Bronchial epithelial cell (primary cell): Measurements from ENCODE around the gene MYO5A. TPM values are rescaled to one million over a fixed set of nuclear protein-coding genes. Genes with fewer than 3 reads are reported as not detected.

Source experiments
- DNase-seq: peaks from one replicate; pipeline ENCODE4 v3.0.0-alpha.2; 2010; ENCODE audit warnings: low read depth
- FAIRE-seq: peaks from 2 replicates; lab custom pipeline; 2011; peaks lifted over from hg19 to GRCh38; lab: Jason Lieb, UNC
- H3K27me3 ChIP-seq: 2 replicates; pipeline ENCODE4 v1.5.1; 2011; ENCODE audit warnings: low read length; ENCODE audit not compliant: control insufficient read depth, insufficient read depth
- H3K36me3 ChIP-seq: 2 replicates; pipeline ENCODE4 v1.5.1; 2011; ENCODE audit warnings: low read length; ENCODE audit not compliant: control insufficient read depth, insufficient read depth
- H3K4me3 ChIP-seq: 2 replicates; pipeline ENCODE4 v1.5.1; 2011; ENCODE audit warnings: mild to moderate bottlenecking, low read depth, low read length, control low read depth
- total RNA-seq: library from RNA; depleted of rRNA; stranded (reverse); fragments of >200 nt; gene quantifications from 2 replicates; pipeline ENCODE4 v1.2.1, GENCODE V29; 2014
- TF ChIP-seq, protein P1 (sequence below): IDR thresholded peaks from 2 replicates; pipeline ENCODE4 v1.5.1; 2011; ENCODE audit warnings: mild to moderate bottlenecking, moderate library complexity, low read length, control low read depth, inconsistent platforms; ENCODE audit not compliant: insufficient read depth, severe bottlenecking

MYO5A gene
- total RNA-seq, 1 donor from 2014 or later = 29.5 TPM

DNA sequence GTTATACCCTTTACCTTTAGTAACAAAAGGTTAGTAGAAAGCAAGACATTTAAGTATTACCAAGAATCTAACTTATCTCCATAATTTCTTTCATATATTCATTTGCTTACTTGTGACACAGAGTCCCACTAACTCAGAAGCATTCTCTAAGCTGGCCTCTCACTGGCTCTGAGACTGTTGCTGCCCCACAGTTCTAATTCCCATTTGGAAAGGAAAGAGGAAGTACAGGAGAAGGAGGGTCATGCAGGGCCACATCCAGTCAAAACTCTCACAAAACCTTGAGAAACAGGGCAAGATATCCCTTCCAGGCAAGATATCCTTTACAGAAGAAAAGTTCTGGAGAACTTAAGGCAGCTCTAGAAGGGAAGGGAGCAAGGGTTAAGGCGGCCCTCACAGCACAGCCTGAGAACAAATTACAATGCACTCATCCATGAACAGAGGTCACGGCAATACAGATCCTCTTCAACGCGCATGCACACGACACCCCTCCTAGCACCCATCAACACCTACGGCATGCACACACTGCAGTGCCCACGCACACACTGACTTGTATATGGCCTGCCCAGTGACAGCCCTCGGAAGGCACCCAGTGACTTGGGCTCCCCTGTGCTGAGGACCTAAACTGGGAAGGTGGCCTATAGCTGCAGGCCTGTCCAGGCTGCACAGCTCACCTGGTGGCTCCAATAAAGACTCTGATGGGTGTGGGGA, 220.1 kb downstream of the MYO5A start:
- H3K36me3 ChIP-seq = no peaks in the 10 kb centered on the region
- DNase-seq (no peak), FAIRE-seq (no peak)
- H3K27me3 ChIP-seq = no peaks in the 10 kb centered on the region
- H3K4me3 ChIP-seq = no peak overlapping the region
- TF ChIP-seq, protein P1, sequence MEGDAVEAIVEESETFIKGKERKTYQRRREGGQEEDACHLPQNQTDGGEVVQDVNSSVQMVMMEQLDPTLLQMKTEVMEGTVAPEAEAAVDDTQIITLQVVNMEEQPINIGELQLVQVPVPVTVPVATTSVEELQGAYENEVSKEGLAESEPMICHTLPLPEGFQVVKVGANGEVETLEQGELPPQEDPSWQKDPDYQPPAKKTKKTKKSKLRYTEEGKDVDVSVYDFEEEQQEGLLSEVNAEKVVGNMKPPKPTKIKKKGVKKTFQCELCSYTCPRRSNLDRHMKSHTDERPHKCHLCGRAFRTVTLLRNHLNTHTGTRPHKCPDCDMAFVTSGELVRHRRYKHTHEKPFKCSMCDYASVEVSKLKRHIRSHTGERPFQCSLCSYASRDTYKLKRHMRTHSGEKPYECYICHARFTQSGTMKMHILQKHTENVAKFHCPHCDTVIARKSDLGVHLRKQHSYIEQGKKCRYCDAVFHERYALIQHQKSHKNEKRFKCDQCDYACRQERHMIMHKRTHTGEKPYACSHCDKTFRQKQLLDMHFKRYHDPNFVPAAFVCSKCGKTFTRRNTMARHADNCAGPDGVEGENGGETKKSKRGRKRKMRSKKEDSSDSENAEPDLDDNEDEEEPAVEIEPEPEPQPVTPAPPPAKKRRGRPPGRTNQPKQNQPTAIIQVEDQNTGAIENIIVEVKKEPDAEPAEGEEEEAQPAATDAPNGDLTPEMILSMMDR = no peak

DNA sequence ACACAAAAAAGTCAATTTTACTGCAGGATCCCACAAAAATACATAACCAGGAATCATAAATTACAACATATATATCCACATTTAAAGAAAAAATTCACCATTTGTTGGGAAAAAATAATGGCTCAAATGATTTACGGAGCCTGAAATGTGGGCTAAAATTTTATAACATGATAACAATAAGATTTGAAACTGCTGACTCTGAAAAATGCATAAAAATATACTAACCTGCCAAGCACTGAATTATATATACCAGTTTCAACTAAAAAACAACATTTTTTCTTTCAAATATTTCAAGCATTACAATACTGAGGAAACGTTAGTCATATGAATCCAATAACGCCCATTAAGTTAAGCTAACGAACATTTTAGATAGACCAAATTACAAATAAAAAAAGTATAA, 220.8 kb downstream of the MYO5A start:
- Histone ChIP-seq H3K36me3 (no peaks in the 10 kb centered on the region), H3K4me3 (no peak overlapping the region), H3K27me3 (no peaks in the 10 kb centered on the region)
- TF ChIP-seq, protein P1 = no peak
- DNase-seq (no peak), FAIRE-seq (no peak)

DNA sequence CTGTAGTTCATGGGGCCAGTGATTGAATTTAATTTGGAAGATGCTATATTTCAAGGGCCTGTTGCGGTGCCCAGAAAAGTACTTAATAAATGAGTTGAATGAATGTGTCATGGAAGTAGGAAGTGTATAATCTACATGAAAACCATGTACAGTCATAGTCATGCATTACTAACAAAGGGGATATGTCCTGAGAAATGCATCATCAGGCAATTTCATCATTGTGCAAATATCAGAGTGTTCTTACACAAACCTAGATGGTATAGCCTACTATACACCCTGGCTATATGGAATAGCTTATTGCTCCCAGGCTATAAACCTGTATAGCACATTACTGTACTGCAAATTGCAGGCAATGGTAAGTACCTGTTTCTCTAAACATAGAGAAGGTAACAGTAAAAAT, 222.4 kb downstream of the MYO5A start:
- TF ChIP-seq, protein P1 = no peak
- H3K36me3 ChIP-seq = no peaks in the 10 kb centered on the region
- FAIRE-seq = no peak
- no peak overlapping the region for H3K4me3 ChIP-seq
- DNase-seq = peak; percentile 99
- H3K27me3 ChIP-seq = no peaks in the 10 kb centered on the region

DNA sequence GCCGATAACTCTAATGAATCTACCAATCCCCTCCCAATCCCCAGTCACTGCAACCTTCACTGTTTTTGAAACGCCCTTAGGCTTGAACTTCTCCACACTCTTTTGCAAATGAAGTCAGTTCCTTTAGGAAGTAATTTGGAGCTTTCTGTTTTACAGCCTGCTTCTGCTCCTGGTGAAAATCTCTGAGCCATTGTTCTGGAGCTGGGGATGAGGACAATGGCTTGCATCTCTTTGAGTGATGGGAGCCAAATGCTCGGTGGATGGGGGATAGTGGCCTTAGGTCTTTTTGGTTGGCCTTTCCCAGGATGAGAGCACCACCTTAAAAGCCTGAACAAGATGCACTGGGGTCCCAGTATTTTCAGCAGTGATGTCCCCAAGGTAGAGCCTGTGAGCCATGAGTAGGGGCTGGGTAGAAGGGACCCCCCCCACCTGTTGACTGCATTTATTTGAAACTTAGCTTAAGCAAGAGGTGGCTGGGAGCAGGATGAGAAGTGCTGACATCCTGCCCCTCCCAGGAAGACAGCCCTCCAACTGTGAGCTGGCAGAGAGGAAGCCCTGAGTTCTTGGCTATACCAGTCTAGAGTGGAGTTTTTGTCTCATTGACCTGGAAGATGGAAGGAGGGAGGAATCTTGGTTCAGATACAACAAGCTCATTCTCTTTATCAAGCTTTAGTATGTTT, 225.4 kb downstream of the MYO5A start:
- H3K4me3 ChIP-seq = no peak overlapping the region
- FAIRE-seq (no peak), DNase-seq (no peak)
- H3K27me3 ChIP-seq = no peaks in the 10 kb centered on the region
- TF ChIP-seq, protein P1 = no peak
- H3K36me3 ChIP-seq = no peaks in the 10 kb centered on the region

DNA sequence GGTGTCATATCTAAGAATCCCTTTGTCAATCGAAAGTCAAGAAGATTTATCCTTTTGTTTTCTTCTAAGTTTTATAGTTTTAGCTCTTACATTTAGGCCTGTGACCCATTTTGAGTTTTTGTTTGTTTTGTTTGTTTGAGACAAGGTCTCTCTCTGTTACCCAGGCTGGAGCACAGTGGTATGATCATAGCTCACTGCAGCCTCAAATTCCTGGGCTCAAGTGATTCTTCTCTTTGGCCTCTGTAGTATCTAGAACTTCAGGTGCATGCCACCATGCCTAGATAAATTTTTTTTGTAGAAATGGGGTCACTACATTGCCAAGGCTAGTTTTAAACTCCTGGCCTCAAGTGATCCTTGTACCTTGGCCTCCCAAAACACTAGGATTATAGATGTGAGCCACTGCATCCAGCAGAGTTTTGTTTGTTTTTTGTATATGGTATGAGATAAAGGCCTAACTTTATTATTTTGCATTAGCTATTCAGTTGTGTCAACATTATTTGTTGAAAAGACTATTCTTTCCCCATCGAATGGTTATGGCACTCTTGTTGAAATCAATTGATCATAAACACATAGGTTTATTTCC, 227.3 kb downstream of the MYO5A start:
- FAIRE-seq (no peak), DNase-seq (no peak)
- Histone ChIP-seq H3K36me3 (no peaks in the 10 kb centered on the region), H3K27me3 (no peaks in the 10 kb centered on the region), H3K4me3 (no peak overlapping the region)
- TF ChIP-seq, protein P1 = no peak
